Measurements from ENCODE around the gene ITGB6.

GRCh38 chr2:160096409-160096808, 103.7 kb downstream of the ITGB6 start:
- TF ChIP-seq, protein P1, sequence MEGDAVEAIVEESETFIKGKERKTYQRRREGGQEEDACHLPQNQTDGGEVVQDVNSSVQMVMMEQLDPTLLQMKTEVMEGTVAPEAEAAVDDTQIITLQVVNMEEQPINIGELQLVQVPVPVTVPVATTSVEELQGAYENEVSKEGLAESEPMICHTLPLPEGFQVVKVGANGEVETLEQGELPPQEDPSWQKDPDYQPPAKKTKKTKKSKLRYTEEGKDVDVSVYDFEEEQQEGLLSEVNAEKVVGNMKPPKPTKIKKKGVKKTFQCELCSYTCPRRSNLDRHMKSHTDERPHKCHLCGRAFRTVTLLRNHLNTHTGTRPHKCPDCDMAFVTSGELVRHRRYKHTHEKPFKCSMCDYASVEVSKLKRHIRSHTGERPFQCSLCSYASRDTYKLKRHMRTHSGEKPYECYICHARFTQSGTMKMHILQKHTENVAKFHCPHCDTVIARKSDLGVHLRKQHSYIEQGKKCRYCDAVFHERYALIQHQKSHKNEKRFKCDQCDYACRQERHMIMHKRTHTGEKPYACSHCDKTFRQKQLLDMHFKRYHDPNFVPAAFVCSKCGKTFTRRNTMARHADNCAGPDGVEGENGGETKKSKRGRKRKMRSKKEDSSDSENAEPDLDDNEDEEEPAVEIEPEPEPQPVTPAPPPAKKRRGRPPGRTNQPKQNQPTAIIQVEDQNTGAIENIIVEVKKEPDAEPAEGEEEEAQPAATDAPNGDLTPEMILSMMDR (IDR thresholded peaks at IDR 0.05), result no peak
- TF ChIP-seq POLR2A (IDR thresholded peaks at IDR 0.05), result no peak

Measured in thyroid gland (tissue), 4 donors.